NB4 (cell line): ENCODE results near the gene TBC1D10B.

ENCODE experiments used
- DNase-seq: peaks from one replicate; pipeline ENCODE4 v3.0.0; 2010; ENCODE audit warnings: low read depth
- H3K4me3 ChIP-seq: one replicate; pipeline ENCODE4 v1.5.1; 2011; ENCODE audit warnings: mild to moderate bottlenecking, low read depth, low read length, moderate library complexity
- MYC ChIP-seq: IDR thresholded peaks from 2 replicates; pipeline ENCODE4 v1.6.1; 2011; ENCODE audit warnings: low read depth, low read length
- POLR2A ChIP-seq: IDR thresholded peaks from 2 replicates; pipeline ENCODE4 v1.6.1; 2011; ENCODE audit warnings: mild to moderate bottlenecking; ENCODE audit not compliant: insufficient read length; ENCODE audit errors: extremely low read depth
- TF ChIP-seq, protein P1 (sequence below): IDR thresholded peaks from one replicate; pipeline ENCODE4 v1.5.1; 2012; ENCODE audit warnings: low read depth, low read length
- TF ChIP-seq, protein P2 (sequence below): IDR thresholded peaks from 2 replicates; pipeline ENCODE4 v1.6.1; 2011; ENCODE audit warnings: low read depth, low read length

TBC1D10B gene

DNA sequence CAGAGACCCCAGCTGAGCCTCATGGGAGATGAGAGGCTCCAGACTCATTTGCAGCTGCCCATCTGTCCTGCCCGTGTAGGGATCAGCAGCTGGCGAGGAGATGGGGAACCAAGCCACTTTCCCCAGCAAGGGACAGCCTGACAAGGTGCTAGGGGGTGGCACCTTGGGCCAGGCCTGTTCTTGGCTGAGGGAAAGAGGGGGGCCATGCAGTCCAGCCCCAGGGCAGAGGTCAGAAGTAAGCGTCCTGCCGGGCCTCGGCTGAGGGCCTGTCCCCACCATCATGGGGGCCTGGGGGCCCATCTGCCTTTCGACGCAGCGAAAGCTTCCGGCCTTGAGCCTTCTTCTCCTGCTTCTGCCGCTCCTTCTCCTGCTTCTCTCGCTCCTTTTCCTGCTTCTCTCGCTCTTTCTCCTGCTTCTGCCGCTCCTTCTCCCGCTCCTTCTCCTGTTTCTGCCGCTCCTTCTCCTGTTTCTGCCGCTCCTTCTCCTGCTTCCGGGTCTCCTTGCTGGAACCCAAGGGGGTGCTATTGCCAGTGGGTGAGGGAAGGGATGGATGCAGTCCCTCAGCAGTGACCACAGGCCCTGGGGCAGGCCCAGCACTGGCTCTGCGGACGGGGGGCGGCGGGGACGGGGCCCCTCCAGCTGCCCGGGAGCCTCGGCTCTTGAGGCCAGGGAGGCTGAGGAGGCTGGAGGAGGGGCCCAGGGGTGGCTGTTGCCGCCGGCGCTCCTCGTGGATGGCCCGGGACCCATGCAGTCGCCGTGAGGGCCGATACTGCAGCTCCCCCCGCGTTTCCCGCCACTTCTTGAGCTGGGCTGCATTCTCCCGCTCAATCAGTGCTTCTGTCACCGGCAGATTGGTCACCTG lies 12.3 kb downstream of the TBC1D10B start:
- DNase-seq, result no peak
- TF ChIP-seq POLR2A (no peak), MYC (no peak)
- TF ChIP-seq, protein P1, sequence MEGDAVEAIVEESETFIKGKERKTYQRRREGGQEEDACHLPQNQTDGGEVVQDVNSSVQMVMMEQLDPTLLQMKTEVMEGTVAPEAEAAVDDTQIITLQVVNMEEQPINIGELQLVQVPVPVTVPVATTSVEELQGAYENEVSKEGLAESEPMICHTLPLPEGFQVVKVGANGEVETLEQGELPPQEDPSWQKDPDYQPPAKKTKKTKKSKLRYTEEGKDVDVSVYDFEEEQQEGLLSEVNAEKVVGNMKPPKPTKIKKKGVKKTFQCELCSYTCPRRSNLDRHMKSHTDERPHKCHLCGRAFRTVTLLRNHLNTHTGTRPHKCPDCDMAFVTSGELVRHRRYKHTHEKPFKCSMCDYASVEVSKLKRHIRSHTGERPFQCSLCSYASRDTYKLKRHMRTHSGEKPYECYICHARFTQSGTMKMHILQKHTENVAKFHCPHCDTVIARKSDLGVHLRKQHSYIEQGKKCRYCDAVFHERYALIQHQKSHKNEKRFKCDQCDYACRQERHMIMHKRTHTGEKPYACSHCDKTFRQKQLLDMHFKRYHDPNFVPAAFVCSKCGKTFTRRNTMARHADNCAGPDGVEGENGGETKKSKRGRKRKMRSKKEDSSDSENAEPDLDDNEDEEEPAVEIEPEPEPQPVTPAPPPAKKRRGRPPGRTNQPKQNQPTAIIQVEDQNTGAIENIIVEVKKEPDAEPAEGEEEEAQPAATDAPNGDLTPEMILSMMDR, result no peak
- TF ChIP-seq, protein P2, sequence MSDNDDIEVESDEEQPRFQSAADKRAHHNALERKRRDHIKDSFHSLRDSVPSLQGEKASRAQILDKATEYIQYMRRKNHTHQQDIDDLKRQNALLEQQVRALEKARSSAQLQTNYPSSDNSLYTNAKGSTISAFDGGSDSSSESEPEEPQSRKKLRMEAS, result no peak
- no peak overlapping the region for H3K4me3 ChIP-seq

DNA sequence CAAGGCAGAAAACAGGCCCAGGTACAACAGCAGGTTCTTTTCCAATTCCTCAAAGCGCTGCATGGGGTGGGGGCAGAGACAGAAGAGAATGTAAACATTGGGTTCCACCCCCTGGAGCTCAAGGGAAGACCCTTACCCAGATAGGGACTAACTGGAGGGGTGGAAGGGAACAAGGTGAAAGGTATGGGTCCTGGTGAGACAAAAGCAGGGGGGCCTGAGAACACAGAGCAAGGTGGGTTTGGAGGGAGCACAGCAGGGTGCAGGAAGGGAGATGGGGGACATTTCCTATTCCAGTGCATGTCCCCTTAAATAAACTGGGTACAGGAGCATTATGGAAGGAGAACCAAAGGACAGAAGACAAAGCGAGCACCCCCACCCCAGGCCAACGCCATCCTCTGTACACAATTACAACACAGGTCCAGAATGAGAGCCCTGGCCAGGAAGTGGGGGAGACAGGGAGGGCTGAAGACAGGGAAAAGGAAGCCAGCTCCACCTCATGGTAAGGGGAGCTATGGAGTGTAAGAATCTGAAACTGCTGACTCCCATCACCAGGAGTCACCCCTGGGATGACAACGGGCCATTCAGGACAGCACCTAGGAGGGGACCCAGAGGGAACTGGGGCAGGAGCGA lies 13.1 kb downstream of the TBC1D10B start:
- TF ChIP-seq, protein P1, result no peak
- TF ChIP-seq MYC (no peak), POLR2A (no peak)
- TF ChIP-seq, protein P2, result no peak
- no peak for DNase-seq
- H3K4me3 ChIP-seq, result no peak overlapping the region

DNA sequence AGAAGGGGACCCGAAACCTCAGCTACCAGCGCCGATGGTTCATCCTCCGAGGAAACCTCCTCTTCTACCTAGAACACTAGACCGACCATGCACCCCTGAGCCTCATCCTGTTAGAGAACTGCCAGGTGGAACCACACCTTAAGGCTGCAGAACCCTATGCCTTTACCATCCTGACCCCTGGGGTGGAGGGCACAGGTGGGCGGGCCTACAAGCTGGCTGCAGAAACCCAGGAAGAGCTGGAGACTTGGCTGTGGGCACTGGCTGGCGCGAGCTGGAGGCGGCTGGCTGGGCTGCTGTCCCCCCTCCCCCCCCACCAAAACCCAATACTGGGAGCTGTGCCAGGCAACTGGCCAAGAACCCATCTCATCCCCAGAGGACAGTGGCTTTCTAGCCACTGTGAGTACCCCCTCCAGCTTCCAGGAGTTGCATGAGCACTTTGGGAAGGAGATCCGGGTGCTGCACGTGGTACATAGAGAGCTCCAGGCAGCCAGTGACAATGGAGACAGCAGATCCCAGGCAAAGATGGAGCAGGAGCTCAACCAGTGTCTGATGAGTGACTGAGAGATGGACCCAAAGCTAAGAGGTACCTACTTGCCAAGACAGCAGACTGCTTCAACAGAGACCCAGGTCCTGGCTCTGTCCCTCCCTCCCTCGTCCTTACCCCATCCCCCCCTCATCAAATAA lies 13.8 kb downstream of the TBC1D10B start:
- DNase-seq, result no peak
- TF ChIP-seq MYC (no peak), POLR2A (no peak)
- TF ChIP-seq, protein P2, result no peak
- H3K4me3 ChIP-seq, result peak overlapping the region; percentile 77

DNA sequence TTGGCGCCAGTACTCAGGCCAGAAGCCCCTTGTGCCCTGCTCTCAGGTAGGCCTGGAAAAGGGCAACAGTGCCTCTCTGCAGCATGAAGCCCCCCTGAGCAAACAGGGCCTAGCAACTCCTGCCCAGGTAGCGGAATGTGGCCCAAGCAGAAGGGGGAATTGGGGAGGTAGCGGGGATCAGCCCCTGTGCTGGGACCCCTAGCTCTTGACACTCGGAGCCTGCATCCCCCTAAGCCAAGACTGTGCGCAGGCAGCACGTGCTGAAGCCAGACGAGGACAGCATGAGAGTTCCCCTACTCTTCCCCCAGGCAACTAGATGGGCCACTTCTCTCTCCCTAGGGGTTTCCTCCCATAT lies 14.4 kb downstream of the TBC1D10B start:
- no peak for DNase-seq
- TF ChIP-seq, protein P1, result no peak
- TF ChIP-seq MYC (no peak), POLR2A (no peak)
- TF ChIP-seq, protein P2, result no peak
- H3K4me3 ChIP-seq, result peak overlapping the region; percentile 77

DNA sequence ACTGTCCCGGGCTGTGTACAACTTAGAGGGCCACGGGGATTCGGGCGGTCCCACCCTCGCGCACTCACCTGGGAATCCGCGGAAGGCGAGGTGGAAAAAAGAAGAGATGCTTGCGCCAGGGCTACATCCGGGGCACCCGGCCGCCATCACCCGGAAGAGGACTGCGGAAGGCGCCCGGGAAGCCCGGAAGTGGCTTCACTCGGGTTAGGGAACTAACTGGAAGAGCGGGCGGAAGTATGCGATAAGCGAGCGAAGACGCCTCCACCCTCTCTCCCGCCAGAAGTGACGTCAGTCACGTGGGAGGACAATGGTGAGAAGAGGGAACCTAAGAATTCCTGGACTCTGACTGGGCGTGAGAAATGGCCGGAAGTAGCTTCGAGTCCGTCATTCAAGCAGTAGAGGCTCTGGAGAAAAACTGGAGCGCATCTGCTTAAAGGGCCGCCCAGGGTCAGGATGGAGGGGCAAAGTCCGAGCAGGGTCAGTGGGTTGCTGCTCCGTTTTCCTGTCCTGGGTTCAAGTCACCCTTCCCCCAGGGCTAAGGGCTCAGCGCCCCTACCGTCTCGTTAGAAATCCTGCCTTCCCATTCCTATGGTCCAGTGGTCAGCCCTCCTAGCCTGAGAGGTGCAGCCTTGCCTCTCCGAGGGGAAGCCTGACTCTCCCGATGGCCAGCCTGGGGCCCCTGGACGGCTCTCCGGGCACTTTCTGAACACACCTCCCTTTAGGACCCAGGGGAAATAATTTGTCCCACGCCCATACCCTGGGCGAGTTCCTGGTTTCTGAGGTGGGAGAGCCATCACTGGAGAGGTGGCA lies 14.9 kb downstream of the TBC1D10B start, which contains the start of gene CD2BP2:
CD2BP2 (minus strand) TSS at position 165 of the 810 bp plus-strand sequence. CDS start 627 bp downstream, outside the sequence.
- peak; percentile 98 for DNase-seq
- TF ChIP-seq, protein P2, result peak; percentile 94
- TF ChIP-seq POLR2A (peak; percentile 47), MYC (peak; percentile 81)
- TF ChIP-seq, protein P1, result no peak
- peak within 1 kb of the TSS; percentile 77 for H3K4me3 ChIP-seq
